H1 (cell line): ENCODE results near the gene NCOA6. TPM values are rescaled to one million over a fixed set of nuclear protein-coding genes. Genes with fewer than 3 reads are reported as not detected.
A peak's percentile ranks its signal among the peaks of the same experiment; 100 is the strongest.

ENCODE experiments used
- CTCF ChIA-PET: fragments of 300-600 bp; sonication (Branson Sonifier 250); formaldehyde crosslinking; loops from one replicate; lab custom pipeline; 2021; ENCODE audit not compliant: partially characterized antibody; lab: Charles Lee
- POLR2A ChIA-PET: fragments of 300-600 bp; sonication (Branson Sonifier 250); formaldehyde crosslinking; loops from one replicate; lab custom pipeline; 2021; ENCODE audit warnings: inconsistent platforms; ENCODE audit not compliant: partially characterized antibody; lab: Charles Lee
- DNase-seq, 2 experiments: peaks; one replicate each; pipeline versions ENCODE4 v3.0.0 to v3.0.0-alpha.2; 2010 to 2022; ENCODE audit warnings: low spot score in 2 of 2, low read depth in 1 of 2, mixed read lengths in 1 of 2
- FAIRE-seq: peaks from 2 replicates; lab custom pipeline; 2011; peaks lifted over from hg19 to GRCh38; lab: Jason Lieb, UNC
- H2AFZ ChIP-seq: 2 replicates; pipeline ENCODE4 v1.8.1; 2012; ENCODE audit warnings: low read length, inconsistent platforms
- H2AK5ac ChIP-seq: 2 replicates; pipeline ENCODE4 v1.6.1; 2013; ENCODE audit warnings: low read depth, low read length
- H2BK120ac ChIP-seq: replicated peaks from 2 replicates; pipeline ENCODE3; 2013; ENCODE audit warnings: low read depth, low read length, inconsistent platforms
- H2BK12ac ChIP-seq: 2 replicates; pipeline ENCODE4 v1.6.1; 2013; ENCODE audit warnings: low read depth, low read length
- H2BK15ac ChIP-seq: 2 replicates; pipeline ENCODE4 v1.6.1; 2013; ENCODE audit warnings: low read length
- H2BK20ac ChIP-seq: 2 replicates; pipeline ENCODE4 v1.6.1; 2013; ENCODE audit warnings: low read length
- H2BK5ac ChIP-seq: 2 replicates; pipeline ENCODE4 v1.6.1; 2013; ENCODE audit warnings: low read depth, low read length
- H3K14ac ChIP-seq: 2 replicates; pipeline ENCODE4 v1.6.1; 2013; ENCODE audit warnings: inconsistent platforms; ENCODE audit not compliant: insufficient read length
- H3K18ac ChIP-seq: 2 replicates; pipeline ENCODE4 v1.6.1; 2013; ENCODE audit warnings: low read length; ENCODE audit errors: extremely low read depth
- H3K23ac ChIP-seq: 2 replicates; pipeline ENCODE4 v1.6.1; 2013; ENCODE audit warnings: inconsistent platforms; ENCODE audit not compliant: insufficient read length
- H3K23me2 ChIP-seq: 2 replicates; pipeline ENCODE4 v1.6.1; 2013; ENCODE audit warnings: low read depth, low read length
- H3K27ac ChIP-seq: 2 replicates; pipeline ENCODE4 v1.6.1; 2011; ENCODE audit warnings: low read depth, low read length, inconsistent platforms
- H3K27me3 ChIP-seq, 4 experiments: replicated peaks in 1 of 4; 1 replicate in 1 of 4; 2 replicates in 3 of 4; pipeline versions ENCODE4 v1.6.1 to v1.8.1; 2011 to 2013; ENCODE audit warnings: low read length in 3 of 4, mild to moderate bottlenecking in 3 of 4, inconsistent platforms in 2 of 4, mixed read lengths in 2 of 4, moderate library complexity in 1 of 4; ENCODE audit not compliant: control insufficient read depth in 3 of 4, insufficient read depth in 3 of 4; ENCODE audit errors: extremely low read depth in 1 of 4
- H3K36me3 ChIP-seq, 4 experiments: 2 replicates each; pipeline versions ENCODE4 v1.6.1 to v1.8.1; 2011 to 2013; ENCODE audit warnings: mild to moderate bottlenecking in 4 of 4, low read length in 3 of 4, moderate library complexity in 2 of 4, control low read depth in 1 of 4, inconsistent platforms in 1 of 4; ENCODE audit not compliant: insufficient read depth in 4 of 4, control insufficient read depth in 2 of 4
- H3K4ac ChIP-seq: replicated peaks from 2 replicates; pipeline ENCODE3; 2013; ENCODE audit warnings: low read length, low read depth, mixed read lengths, inconsistent platforms; ENCODE audit not compliant: insufficient read length
- H3K4me1 ChIP-seq, 4 experiments: replicated peaks in 1 of 4; 1 replicate in 1 of 4; 2 replicates in 3 of 4; pipeline versions ENCODE4 v1.6.1 to v1.8.1; 2011 to 2013; ENCODE audit warnings: low read length in 3 of 4, inconsistent platforms in 2 of 4, mixed read lengths in 1 of 4; ENCODE audit not compliant: insufficient read depth in 4 of 4, control insufficient read depth in 3 of 4
- H3K4me2 ChIP-seq, 2 experiments: 2 replicates each; pipeline versions ENCODE4 v1.6.1 to v1.8.1; 2011 to 2013; ENCODE audit warnings: low read depth in 2 of 2, low read length in 2 of 2, control low read depth in 1 of 2, inconsistent platforms in 1 of 2, mild to moderate bottlenecking in 1 of 2; ENCODE audit not compliant: insufficient read depth in 1 of 2
- H3K4me3 ChIP-seq, 4 experiments: fragments of 200-600, 300-600 bp in 1 of 4; sonication (generic), shearing (Covaris generic), sonication (Bioruptor Twin) in 1 of 4; 2 replicates each; pipeline versions ENCODE4 v1.5.1 to v1.8.1; 2011 to 2016; ENCODE audit warnings: low read length in 4 of 4, low read depth in 3 of 4, control low read depth in 2 of 4, inconsistent platforms in 2 of 4, mild to moderate bottlenecking in 2 of 4, mixed read lengths in 1 of 4, moderate library complexity in 1 of 4; ENCODE audit not compliant: insufficient read depth in 2 of 4; ENCODE audit errors: extremely low read depth in 1 of 4
- H3K56ac ChIP-seq: replicated peaks from 2 replicates; pipeline ENCODE3; 2013; ENCODE audit warnings: low read depth, mild to moderate bottlenecking, mixed read lengths, low read length, inconsistent platforms; ENCODE audit not compliant: insufficient read length
- H3K79me1 ChIP-seq: 2 replicates; pipeline ENCODE4 v1.6.1; 2013; ENCODE audit warnings: low read depth, low read length, control low read depth
- H3K79me2 ChIP-seq, 2 experiments: 2 replicates each; pipeline versions ENCODE4 v1.6.1 to v1.8.1; 2012 to 2013; ENCODE audit warnings: low read length in 2 of 2, mild to moderate bottlenecking in 2 of 2, inconsistent platforms in 1 of 2; ENCODE audit not compliant: insufficient read depth in 2 of 2, control insufficient read depth in 1 of 2
- H3K9ac ChIP-seq, 4 experiments: replicated peaks in 1 of 4; 1 replicate in 1 of 4; 2 replicates in 3 of 4; pipeline versions ENCODE4 v1.6.1 to v1.8.1; 2011 to 2013; ENCODE audit warnings: low read depth in 3 of 4, low read length in 3 of 4, control low read depth in 2 of 4, mild to moderate bottlenecking in 2 of 4, moderate library complexity in 2 of 4, inconsistent platforms in 1 of 4; ENCODE audit errors: extremely low read depth in 1 of 4
- H3K9me3 ChIP-seq, 2 experiments: 2 replicates each; pipeline versions ENCODE4 v1.6.1 to v1.8.1; 2012 to 2013; ENCODE audit warnings: mild to moderate bottlenecking in 2 of 2, moderate library complexity in 2 of 2, control low read depth in 1 of 2, inconsistent platforms in 1 of 2, low read depth in 1 of 2, low read length in 1 of 2, mixed read lengths in 1 of 2; ENCODE audit not compliant: insufficient read depth in 2 of 2
- H4K20me1 ChIP-seq, 2 experiments: replicated peaks in 1 of 2; 2 replicates each; pipeline versions ENCODE3 to v1.8.1; 2011 to 2013; ENCODE audit warnings: inconsistent platforms in 2 of 2, low read length in 2 of 2, mild to moderate bottlenecking in 1 of 2; ENCODE audit not compliant: insufficient read depth in 2 of 2, control insufficient read depth in 1 of 2
- H4K5ac ChIP-seq: 2 replicates; pipeline ENCODE4 v1.6.1; 2013; ENCODE audit warnings: low read length, low read depth, mixed read lengths, inconsistent platforms; ENCODE audit not compliant: insufficient read length
- H4K8ac ChIP-seq: 2 replicates; pipeline ENCODE4 v1.8.0; 2013; ENCODE audit warnings: mild to moderate bottlenecking, moderate library complexity, low read length, inconsistent platforms; ENCODE audit not compliant: insufficient read depth; ENCODE audit errors: extremely low read depth
- H4K91ac ChIP-seq: replicated peaks from 2 replicates; pipeline ENCODE3; 2013; ENCODE audit warnings: low read length, mixed read lengths, inconsistent platforms; ENCODE audit not compliant: insufficient read length
- CTCF ChIP-seq, 3 experiments: IDR thresholded peaks; 1 replicate in 2 of 3; 2 replicates in 1 of 3; pipeline versions ENCODE4 v1.5.1 to v1.6.1; 2011; ENCODE audit warnings: low read length in 3 of 3, mild to moderate bottlenecking in 3 of 3, inconsistent platforms in 2 of 3, low read depth in 1 of 3, moderate library complexity in 1 of 3; ENCODE audit not compliant: insufficient read depth in 1 of 3; ENCODE audit errors: control extremely low read depth in 1 of 3
- KDM1A ChIP-seq: fragments of 200-600, 300-600 bp; sonication (generic); IDR thresholded peaks from 2 replicates; pipeline ENCODE4 v1.7.1; 2016; ENCODE audit warnings: mild to moderate bottlenecking, low read length, borderline replicate concordance
- KDM5A ChIP-seq: fragments of 200-600 bp; IDR thresholded peaks from 2 replicates; pipeline ENCODE4 v1.7.1; 2012; ENCODE audit warnings: mild to moderate bottlenecking, low read length, inconsistent platforms, mixed read lengths
- MAFK ChIP-seq: IDR thresholded peaks from 2 replicates; pipeline ENCODE4 v1.6.1; 2012; ENCODE audit warnings: low read depth, mild to moderate bottlenecking, improper control_type of control experiment, low read length
- RAD21 ChIP-seq, 2 experiments: IDR thresholded peaks in 1 of 2; conservative IDR thresholded peaks in 1 of 2; 2 replicates each; pipeline ENCODE4 v1.6.1; 2011; ENCODE audit warnings: low read depth in 2 of 2, low read length in 2 of 2, improper control_type of control experiment in 1 of 2, inconsistent platforms in 1 of 2, mild to moderate bottlenecking in 1 of 2, moderate library complexity in 1 of 2
- SAP30 ChIP-seq: fragments of 300-600 bp; sonication (generic); IDR thresholded peaks from 2 replicates; pipeline ENCODE4 v1.7.1; 2012; ENCODE audit warnings: low read length, moderate library complexity, mild to moderate bottlenecking, inconsistent platforms; ENCODE audit not compliant: insufficient read depth, insufficient replicate concordance
- SIN3A ChIP-seq, 2 experiments: IDR thresholded peaks in 1 of 2; conservative IDR thresholded peaks in 1 of 2; 2 replicates each; pipeline ENCODE4 v1.6.1; 2011 to 2012; ENCODE audit warnings: low read length in 2 of 2, improper control_type of control experiment in 1 of 2, low read depth in 1 of 2, mild to moderate bottlenecking in 1 of 2
- SIRT6 ChIP-seq: IDR thresholded peaks from one replicate; pipeline ENCODE4 v1.7.1; 2012; ENCODE audit warnings: low read length, inconsistent platforms
- YY1 ChIP-seq: IDR thresholded peaks from 2 replicates; pipeline ENCODE4 v1.6.1; 2011; ENCODE audit warnings: low read depth, mild to moderate bottlenecking, low read length
- WGBS, 2 experiments: shearing (Covaris generic) in 1 of 2; methylation state at CpG; one replicate each; pipeline versions ENCODE4 v1.1.6 to v1.1.7; 2013 to 2015; ENCODE audit warnings: low lambda C conversion rate in 2 of 2, mixed read lengths in 2 of 2, inconsistent platforms in 1 of 2, low coverage in 1 of 2, missing lambda C conversion rate in 1 of 2; ENCODE audit not compliant: insufficient replicate concordance in 2 of 2, insufficient coverage in 1 of 2, insufficient read length in 1 of 2; ENCODE audit errors: extremely low coverage in 1 of 2, missing lambda C conversion rate in 1 of 2; 5-methylcytosine and 5-hydroxymethylcytosine counted together
- polyA plus RNA-seq, 7 experiments: library from polyadenylated mRNA; depleted of rRNA in 3 of 7; stranded (reverse) in 5 of 7; unstranded in 2 of 7; fragments of >200 nt in 5 of 7; fragments of 200-250 nt in 2 of 7; gene quantifications; 1 replicate in 5 of 7; 2 replicates in 1 of 7; 4 replicates in 1 of 7; pipeline versions ENCODE4 v1.2.1 to v1.2.3, GENCODE V29; 2011 to 2013; ENCODE audit warnings: missing spikeins in 2 of 7, mixed read lengths in 2 of 7
- total RNA-seq: library from RNA; stranded (reverse); fragmentation: NEBNext Ultra II Directional; extraction: Animal tissue kit (Norgen Biotek cat#: 25700); gene quantifications from 2 replicates; pipeline ENCODE4 v1.2.1, GENCODE V29; 2021

Gene NCOA6
- total and polyA plus RNA-seq, 2 of the 8 experiments (the other 6 are each of a cell fraction or from before 2014, with no cell fraction given), result 9.0 to 9.5 TPM

- no peak overlapping the region for H2BK15ac ChIP-seq
- H2BK5ac ChIP-seq, result no peak overlapping the region
- no peak overlapping the region for H4K91ac ChIP-seq
- H2BK120ac ChIP-seq, result no peak overlapping the region
- no peak overlapping the region for H3K14ac ChIP-seq
- no peak overlapping the region for H2AFZ ChIP-seq
- FAIRE-seq (no peak), DNase-seq (peak in 1 of 2 experiments; percentile 82)
- H3K4ac ChIP-seq, result no peak overlapping the region
- H3K4me1 ChIP-seq, result peaks cover 0 to 9% (median 4%) of the 10 kb centered on the region in 4 experiments; a peak in 4 of 7 replicates
- no peak overlapping the region for H4K8ac ChIP-seq
- no peak overlapping the region for H2BK20ac ChIP-seq
- peaks cover 9 to 30% (median 22%) of the 10 kb centered on the region in 4 experiments for H3K27me3 ChIP-seq
- no peak overlapping the region for H3K23ac ChIP-seq
- no peak overlapping the region for H2BK12ac ChIP-seq
- peaks cover 14% of the 10 kb centered on the region; the same call in 1 of the 2 replicates for H3K23me2 ChIP-seq
- CTCF ChIA-PET, result interaction anchor here (0.6 to 6.5 kb wide), 19 partner anchors 11 to 396 kb away, joined by 3 to 48 read pairs (median 4); partner anchors contain the start of gene PIGU
- H3K79me1 ChIP-seq, result no peaks in the 10 kb centered on the region
- H3K9me3 ChIP-seq, result no peaks in the 10 kb centered on the region
- no peaks in the 10 kb centered on the region for H3K36me3 ChIP-seq
- no peak overlapping the region for H2AK5ac ChIP-seq
- H3K4me2 ChIP-seq, result peak overlapping the region; percentile 80 to 91
- peak overlapping the region; percentile 58 to 92 (median 68) for H3K4me3 ChIP-seq
- H3K18ac ChIP-seq, result no peak overlapping the region; the same call in 1 of the 2 replicates
- no peak overlapping the region for H3K9ac ChIP-seq
- H3K56ac ChIP-seq, result no peak overlapping the region
- POLR2A ChIA-PET, result interaction anchor here (0.8 to 1.7 kb wide), 2 partner anchors 55 to 150 kb away, joined by 3 to 7 read pairs; partner anchors contain the start of gene MAP1LC3A
- peaks cover 2 to 8% of the 10 kb centered on the region in 2 experiments for H4K20me1 ChIP-seq
- H3K79me2 ChIP-seq, result no peaks in the 10 kb centered on the region
- H4K5ac ChIP-seq, result no peak overlapping the region
- WGBS, 2 experiments, result 3% methylated on average over 14 of the region's 22 CpGs; no CpG with 5 or more reads in 1 of the 2 experiments
- no peak overlapping the region for H3K27ac ChIP-seq
- TF ChIP-seq SIN3A (conservative IDR thresholded peaks at IDR 0.05 in 1 of 2, IDR thresholded peaks at IDR 0.05 in 1 of 2; ENCODE audit: low read depth in 1 of 2, low read length in 2 of 2) (0 out of 4 replicates have a peak, but pooled peaks of 1 of the 2 experiments have one; percentile 8), KDM5A (peak; percentile 63; the same call in 1 of the 2 replicates), YY1 (no peak), SIRT6 (no peak), CTCF (IDR thresholded peaks at IDR 0.05; ENCODE audit: control extremely low read depth in 1 of 3, insufficient read depth in 1 of 3, low read depth in 1 of 3, low read length in 3 of 3) (peak; percentile 54 to 67 (median 59)), SAP30 (no peak), RAD21 (IDR thresholded peaks at IDR 0.05 in 1 of 2, conservative IDR thresholded peaks at IDR 0.05 in 1 of 2; ENCODE audit: low read depth in 2 of 2, low read length in 2 of 2) (peak; percentile 76 to 77), KDM1A (no peak), MAFK (no peak)
Observed at GRCh38 chr20:34708621-34709043, 116.8 kb downstream of the NCOA6 start.
